Activated CD4-positive, alpha-beta T cell treated with anti-CD3 and anti-CD28 coated beads, Interleukin-2, amount 50 U/mL, for 4 hours (primary cell): Measurements from ENCODE around the gene ATAD3C.
"Not testable (repeated sequence)": the region's sequence is repeated elsewhere in the genome, so short reads cannot be mapped to it uniquely, and the experiment has no call there.

ENCODE experiments used
- DNase-seq, 2 experiments: peaks; one replicate each; pipeline ENCODE4 v3.0.0-alpha.2; 2020

Gene ATAD3C

DNA sequence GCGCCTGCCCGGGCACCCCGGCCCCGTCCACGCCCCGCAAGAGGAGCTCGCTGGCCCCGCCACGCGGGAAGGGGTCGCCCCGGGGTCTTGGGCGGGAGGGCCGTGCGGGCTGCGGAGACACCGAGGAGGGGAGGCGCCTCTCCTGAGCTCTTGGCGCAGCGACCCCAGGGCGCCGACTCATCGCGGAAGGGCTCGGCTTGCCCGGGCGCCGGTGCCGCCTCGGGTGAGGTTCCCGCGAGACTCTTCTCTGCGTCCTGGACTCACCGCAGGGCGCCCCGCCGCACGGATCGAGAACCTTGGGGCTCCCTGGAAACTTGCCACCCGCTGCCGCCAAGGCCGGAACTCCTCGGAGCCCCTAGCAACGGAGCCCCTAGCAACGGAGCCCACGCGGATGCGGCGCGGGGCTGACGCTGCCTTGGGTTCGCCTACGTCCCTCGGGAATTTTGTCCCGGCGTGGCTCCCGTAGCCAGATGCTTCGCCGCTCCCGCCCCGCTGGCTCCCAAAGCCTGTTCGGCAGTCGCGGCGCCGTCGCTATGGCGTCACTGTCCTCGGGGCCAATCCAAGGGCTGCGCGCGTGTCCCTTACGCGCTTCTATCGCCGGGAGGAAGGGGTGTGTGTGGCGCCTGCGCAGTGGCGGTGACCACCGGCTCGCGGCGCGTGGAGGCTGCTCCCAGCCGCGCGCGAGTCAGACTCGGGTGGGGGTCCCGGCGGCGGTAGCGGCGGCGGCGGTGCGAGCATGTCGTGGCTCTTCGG is 62.2 kb downstream of the ATAD3C start, which contains the start of gene ATAD3A:
ATAD3A (plus strand) TSS at position 630 of the 753 bp plus-strand sequence; CDS start at position 737, 107 bp downstream.
- DNase-seq, result peak; percentile 96 to 97

DNA sequence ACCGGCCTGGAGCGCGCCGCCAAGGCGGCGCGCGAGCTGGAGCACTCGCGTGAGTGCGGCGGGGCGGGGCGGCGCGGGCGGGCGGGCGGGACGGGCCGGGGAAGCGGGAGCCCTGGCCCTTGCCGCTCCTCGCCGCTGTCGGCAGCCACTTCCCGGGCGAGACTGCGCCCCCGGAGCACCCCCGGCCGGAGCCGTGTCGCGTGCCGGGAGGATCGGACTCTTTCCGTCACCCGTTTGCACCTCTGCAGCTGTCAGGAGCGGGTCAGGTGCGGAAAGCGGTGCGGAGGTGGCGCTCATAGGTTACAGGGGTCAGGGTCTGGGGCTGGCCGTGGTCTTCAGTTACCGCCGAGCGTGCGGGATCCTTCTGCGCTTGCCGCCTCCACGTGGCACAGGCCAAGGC is 62.9 kb downstream of the ATAD3C start:
- DNase-seq, result peak in 1 of 2 experiments; percentile 16

DNA sequence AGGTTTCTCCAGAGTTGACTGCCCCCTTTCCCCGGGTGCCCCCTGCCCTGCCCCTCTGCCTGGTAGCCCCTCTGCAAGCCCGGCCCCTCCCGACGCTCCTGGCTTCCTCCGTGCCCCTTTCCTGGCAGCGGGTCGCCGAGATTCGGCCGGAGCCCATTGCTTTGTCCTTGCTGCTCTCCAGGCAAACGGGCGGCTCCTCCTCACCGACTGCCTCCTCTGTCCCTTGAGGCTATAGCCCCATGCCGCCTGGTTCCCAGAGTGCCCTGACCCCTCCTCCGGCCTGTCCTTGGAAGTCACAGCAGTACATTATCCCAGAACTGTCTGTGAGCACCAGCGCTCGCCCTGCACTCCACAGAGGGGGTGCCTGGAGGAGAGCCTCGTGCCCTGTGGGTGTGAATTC is 64.2 kb downstream of the ATAD3C start:
- not testable (repeated sequence) for DNase-seq

DNA sequence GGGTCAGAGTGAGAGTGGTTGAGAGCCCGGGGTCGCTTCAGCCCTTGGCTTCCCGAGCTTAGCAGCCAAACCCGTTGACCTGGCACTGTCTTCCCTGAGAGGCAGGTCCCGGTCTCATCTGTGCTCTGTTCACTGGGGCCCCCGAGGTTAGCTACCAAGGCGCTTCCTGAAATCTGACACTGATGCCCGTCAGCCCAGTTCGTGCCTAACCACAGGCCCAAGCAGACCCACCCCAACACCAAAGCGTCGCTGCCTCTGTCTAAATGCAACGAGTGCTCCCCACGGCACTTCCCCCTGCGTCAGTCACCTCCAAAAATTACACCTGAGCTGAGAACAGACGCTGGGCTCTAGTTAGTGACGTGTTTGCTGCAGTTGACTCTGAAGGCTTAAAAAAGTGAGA is 64.9 kb downstream of the ATAD3C start:
- DNase-seq, result not testable (repeated sequence)

DNA sequence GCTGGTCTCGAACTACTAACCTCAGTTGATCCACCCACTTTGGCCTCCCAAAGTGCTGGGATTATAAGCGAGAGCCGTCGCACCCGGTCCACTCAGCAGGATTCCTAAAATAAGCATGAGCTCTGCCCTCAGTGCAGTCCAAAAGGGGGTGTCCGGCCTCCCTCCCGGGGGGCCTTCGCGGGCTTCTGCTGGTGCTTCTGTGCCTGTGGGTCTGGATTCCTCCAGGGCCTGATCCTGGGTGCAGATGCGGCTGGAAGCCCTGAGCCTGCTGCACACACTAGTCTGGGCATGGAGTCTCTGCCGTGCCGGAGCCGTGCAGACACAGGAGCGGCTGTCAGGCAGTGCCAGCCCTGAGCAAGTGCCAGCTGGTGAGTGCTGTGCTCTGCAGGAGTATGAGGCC is 67.4 kb downstream of the ATAD3C start:
- not testable (repeated sequence) for DNase-seq

GRCh38 chr1:1517973-1518620 is 68.6 kb downstream of the ATAD3C start:
- no peak for DNase-seq

DNA sequence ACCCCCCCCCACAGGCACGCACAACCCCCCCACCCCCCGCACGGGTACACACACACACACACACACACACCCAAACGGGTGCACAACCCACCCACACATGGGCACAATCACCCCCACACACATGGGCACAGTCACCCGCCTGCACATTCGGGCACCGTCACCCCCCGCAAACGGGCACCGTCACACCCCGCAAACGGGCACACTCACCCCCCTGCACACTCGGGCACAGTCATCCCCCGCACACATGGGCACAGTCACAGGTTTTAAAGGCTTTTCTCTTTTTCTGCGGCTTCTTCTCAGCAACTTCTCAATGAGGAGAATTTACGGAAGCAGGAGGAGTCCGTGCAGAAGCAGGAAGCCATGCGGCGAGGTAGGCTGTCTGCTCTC is 69.1 kb downstream of the ATAD3C start:
- not testable (repeated sequence) for DNase-seq
